ENCODE measurements around the gene POLR3B. TPM values are rescaled to one million over a fixed set of nuclear protein-coding genes. Genes with fewer than 3 reads are reported as not detected.
"Not testable (repeated sequence)": the region's sequence is repeated elsewhere in the genome, so short reads cannot be mapped to it uniquely, and the experiment has no call there.

POLR3B gene
- total RNA-seq, 4 donors from 2014 or later, result 5.6 to 8.4 (median 7.7) TPM

- DNase-seq, result no peak
- Histone ChIP-seq H3K4me1 (peaks cover 0 to 5% (median 2%) of the 10 kb centered on the region in 4 donors), H3K9me3 (no peaks in the 10 kb centered on the region), H3K4me3 (no peak overlapping the region), H3K27me3 (no peaks in the 10 kb centered on the region), H3K27ac (no peak overlapping the region), H3K36me3 (no peaks in the 10 kb centered on the region)
- in situ Hi-C loops (cut with MboI; ENCODE audit: low pct_ligation_motif_present in 1 of 4, low pct_unique_long_range_greater_than_20kb in 1 of 4, low sequenced_read_pairs in 3 of 4) (no loop called here), intact Hi-C loops (cut with DNase I; ENCODE audit: low total_unique reads) (no loop called here)
- WGBS, 2 donors (ENCODE audit: low coverage in 1 of 2), result 96 to 98% methylated on average over 4 of the region's 4 CpGs
- no peak for TF ChIP-seq POLR2A (IDR thresholded peaks at IDR 0.05)
- TF ChIP-seq POLR2AphosphoS5 (IDR thresholded peaks at IDR 0.05), result no peak
- TF ChIP-seq EP300 (IDR thresholded peaks at IDR 0.05; ENCODE audit: low read depth), result no peak
- no peak for TF ChIP-seq CTCF (IDR thresholded peaks at IDR 0.05)
These were observed 6.7 kb downstream of the POLR3B start for GRCh38 chr12:106364261-106364660.

- in situ Hi-C loops (cut with MboI; ENCODE audit: low pct_ligation_motif_present in 1 of 4, low pct_unique_long_range_greater_than_20kb in 1 of 4, low sequenced_read_pairs in 3 of 4) (no loop called here), intact Hi-C loops (cut with DNase I; ENCODE audit: low total_unique reads) (no loop called here)
- H3K9me3 ChIP-seq, result no peaks in the 10 kb centered on the region
- H3K27ac ChIP-seq, result no peak overlapping the region
- no peak for TF ChIP-seq POLR2A (IDR thresholded peaks at IDR 0.05)
- TF ChIP-seq CTCF (IDR thresholded peaks at IDR 0.05), result no peak
- TF ChIP-seq EP300 (IDR thresholded peaks at IDR 0.05; ENCODE audit: low read depth), result no peak
- no peak for TF ChIP-seq POLR2AphosphoS5 (IDR thresholded peaks at IDR 0.05)
- WGBS, 2 donors (ENCODE audit: low coverage in 1 of 2), result 63 to 85% methylated on average over 2 to 6 of the region's 6 CpGs
- no peak overlapping the region for H3K4me3 ChIP-seq
- DNase-seq, result no peak
- H3K27me3 ChIP-seq, result no peaks in the 10 kb centered on the region
- peaks cover 0 to 9% (median 0%) of the 10 kb centered on the region in 4 donors for H3K36me3 ChIP-seq
- no peaks in the 10 kb centered on the region for H3K4me1 ChIP-seq
These were observed 12.2 kb downstream of the POLR3B start for GRCh38 chr12:106369624-106370346.

GRCh38 chr12:106378788-106379187 is 21.2 kb downstream of the POLR3B start:
- WGBS, 2 donors (ENCODE audit: low coverage in 1 of 2), result 75 to 82% methylated on average over 4 of the region's 4 CpGs
- intact Hi-C loops (cut with DNase I; ENCODE audit: low total_unique reads), result no loop called here
- Histone ChIP-seq H3K4me3 (no peak overlapping the region), H3K27me3 (no peaks in the 10 kb centered on the region), H3K9me3 (no peaks in the 10 kb centered on the region), H3K4me1 (no peaks in the 10 kb centered on the region), H3K27ac (no peak overlapping the region), H3K36me3 (peaks cover 0 to 15% (median 0%) of the 10 kb centered on the region in 4 donors)
- no peak for DNase-seq
- TF ChIP-seq POLR2A (IDR thresholded peaks at IDR 0.05), result no peak
- TF ChIP-seq CTCF (IDR thresholded peaks at IDR 0.05), result no peak
- no peak for TF ChIP-seq POLR2AphosphoS5 (IDR thresholded peaks at IDR 0.05)
- no peak for TF ChIP-seq EP300 (IDR thresholded peaks at IDR 0.05; ENCODE audit: low read depth)
- in situ Hi-C loops (cut with MboI; ENCODE audit: low pct_ligation_motif_present in 1 of 4, low pct_unique_long_range_greater_than_20kb in 1 of 4, low sequenced_read_pairs in 3 of 4), result loop anchor here in 3 of 4 donors (25.0 kb wide), 2 partner anchors 459 to 734 kb away; no protein-coding TSS in a partner anchor

GRCh38 chr12:106380954-106381353 is 23.4 kb downstream of the POLR3B start:
- H3K27me3 ChIP-seq, result no peaks in the 10 kb centered on the region
- no peak overlapping the region for H3K4me3 ChIP-seq
- H3K4me1 ChIP-seq, result no peaks in the 10 kb centered on the region
- peaks cover 0 to 15% (median 0%) of the 10 kb centered on the region in 4 donors for H3K36me3 ChIP-seq
- 100% methylated on average over 1 of the region's 1 CpG for WGBS, 2 donors (ENCODE audit: low coverage in 1 of 2)
- in situ Hi-C loops (cut with MboI; ENCODE audit: low pct_ligation_motif_present in 1 of 4, low pct_unique_long_range_greater_than_20kb in 1 of 4, low sequenced_read_pairs in 3 of 4), result loop anchor here (10.0 to 25.0 kb wide), 5 partner anchors 456 to 731 kb away; no protein-coding TSS in a partner anchor
- DNase-seq, result no peak
- H3K9me3 ChIP-seq, result no peaks in the 10 kb centered on the region
- intact Hi-C loops (cut with DNase I; ENCODE audit: low total_unique reads), result loop anchor here (10.0 kb wide), 2 partner anchors 464 to 544 kb away; no protein-coding TSS in a partner anchor
- no peak overlapping the region for H3K27ac ChIP-seq
- TF ChIP-seq POLR2A (IDR thresholded peaks at IDR 0.05) (no peak), EP300 (IDR thresholded peaks at IDR 0.05; ENCODE audit: low read depth) (no peak), POLR2AphosphoS5 (IDR thresholded peaks at IDR 0.05) (no peak), CTCF (IDR thresholded peaks at IDR 0.05) (no peak)

GRCh38 chr12:106381866-106382265 is 24.3 kb downstream of the POLR3B start:
- H3K4me1 ChIP-seq, H3K27me3 ChIP-seq, H3K27ac ChIP-seq, H3K4me3 ChIP-seq, H3K9me3 ChIP-seq, DNase-seq: not testable (repeated sequence)
- intact Hi-C loops (cut with DNase I; ENCODE audit: low total_unique reads), result loop anchor here (10.0 kb wide), 2 partner anchors 463 to 543 kb away; no protein-coding TSS in a partner anchor
- in situ Hi-C loops (cut with MboI; ENCODE audit: low pct_ligation_motif_present in 1 of 4, low pct_unique_long_range_greater_than_20kb in 1 of 4, low sequenced_read_pairs in 3 of 4), result loop anchor here (10.0 to 25.0 kb wide), 5 partner anchors 455 to 730 kb away; no protein-coding TSS in a partner anchor
- 86% methylated on average over 4 of the region's 4 CpGs for WGBS, 2 donors (ENCODE audit: low coverage in 1 of 2)
- H3K36me3 ChIP-seq, result peaks cover 0 to 15% (median 0%) of the 10 kb centered on the region in 4 donors

All from transverse colon (tissue), 4 donors.